HG03378 (cell line): ENCODE results near the gene SHROOM3.

Source experiments
- ATAC-seq: cut with Tn5 transposase; IDR thresholded peaks from one replicate; pipeline ENCODE4 v1.9.1; 2021; ENCODE audit warnings: mild to moderate bottlenecking, moderate library complexity; ENCODE audit not compliant: unreplicated experiment

Gene SHROOM3

DNA sequence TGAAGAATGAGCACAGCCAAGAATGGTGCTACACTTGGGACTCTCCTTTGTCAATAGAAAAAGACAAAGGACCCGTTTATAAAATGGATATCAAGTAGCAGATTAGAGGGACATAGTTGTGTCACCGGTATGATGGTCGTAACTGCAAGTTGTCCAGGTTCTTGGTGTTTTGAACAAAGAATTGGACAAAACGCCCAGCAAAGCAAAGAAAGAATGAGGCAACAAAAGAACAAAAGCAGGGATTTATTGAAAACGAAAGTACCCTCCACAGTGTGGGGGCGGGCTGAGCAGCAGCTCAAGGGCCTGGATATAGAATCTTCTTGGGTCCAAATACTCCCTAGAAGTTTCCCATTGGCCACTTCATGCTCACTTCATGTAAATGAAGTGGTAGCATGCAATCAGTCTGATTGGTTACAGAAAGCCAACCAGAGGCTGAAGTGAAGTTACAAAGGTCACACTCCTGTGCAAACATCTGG lies 54.7 kb downstream of the SHROOM3 start:
- ATAC-seq, result no peak

GRCh38 chr4:76492055-76492454 lies 57.0 kb downstream of the SHROOM3 start:
- ATAC-seq, result no peak

- no peak for ATAC-seq
Measured at GRCh38 chr4:76494243-76494642, 59.2 kb downstream of the SHROOM3 start.

DNA sequence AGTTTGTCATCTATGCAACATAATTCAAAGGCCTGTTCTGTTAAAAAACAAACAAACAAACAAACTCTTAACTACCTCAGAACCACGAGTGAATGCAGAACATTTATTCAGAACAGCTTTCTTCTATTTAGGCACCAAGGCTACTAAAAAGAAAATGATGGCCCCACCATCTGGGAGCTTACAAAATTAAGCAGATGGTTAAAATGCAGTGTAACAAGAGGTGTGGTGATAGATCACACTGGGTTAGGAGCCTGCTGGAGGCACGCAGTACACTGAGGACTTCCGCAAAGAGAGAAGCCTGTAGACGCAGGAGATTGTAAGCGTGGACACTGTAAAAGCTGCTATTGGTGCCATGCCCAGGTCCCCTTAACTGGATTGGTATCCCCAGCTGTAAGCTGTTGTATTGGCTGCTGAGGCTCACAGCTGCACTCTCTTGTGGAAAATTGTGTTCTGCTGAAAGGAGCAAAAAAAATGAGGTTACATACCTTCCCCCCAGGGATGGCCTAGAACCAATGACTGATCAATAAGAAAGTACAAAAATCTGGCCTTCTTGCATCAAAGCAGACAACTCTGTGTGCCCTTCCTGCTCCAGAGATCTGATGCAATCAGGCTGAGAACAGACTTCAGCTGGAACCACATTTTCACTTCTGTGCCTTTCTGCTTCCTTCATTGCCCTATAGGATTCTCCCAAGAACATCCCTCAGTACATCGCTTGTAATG lies 60.0 kb downstream of the SHROOM3 start:
- ATAC-seq, result no peak

DNA sequence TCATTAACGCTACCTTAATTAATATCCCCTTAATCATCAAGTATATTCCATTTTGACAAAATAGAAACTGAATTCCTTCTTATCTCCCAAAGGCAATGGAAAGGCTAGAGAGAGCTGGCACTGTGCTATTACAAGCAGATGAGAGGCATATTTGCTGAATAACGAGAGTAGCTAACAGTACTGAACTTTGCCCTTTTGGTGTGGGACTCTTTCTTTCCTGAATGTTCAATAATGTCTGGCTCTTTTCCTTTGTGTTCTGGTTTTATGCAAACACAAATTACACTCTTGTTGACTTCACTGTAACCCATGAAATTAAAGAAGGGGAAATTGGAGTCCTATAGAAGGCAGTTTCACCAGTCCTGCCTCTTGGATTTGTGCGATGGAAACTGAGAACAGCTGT lies 63.5 kb downstream of the SHROOM3 start:
- no peak for ATAC-seq

DNA sequence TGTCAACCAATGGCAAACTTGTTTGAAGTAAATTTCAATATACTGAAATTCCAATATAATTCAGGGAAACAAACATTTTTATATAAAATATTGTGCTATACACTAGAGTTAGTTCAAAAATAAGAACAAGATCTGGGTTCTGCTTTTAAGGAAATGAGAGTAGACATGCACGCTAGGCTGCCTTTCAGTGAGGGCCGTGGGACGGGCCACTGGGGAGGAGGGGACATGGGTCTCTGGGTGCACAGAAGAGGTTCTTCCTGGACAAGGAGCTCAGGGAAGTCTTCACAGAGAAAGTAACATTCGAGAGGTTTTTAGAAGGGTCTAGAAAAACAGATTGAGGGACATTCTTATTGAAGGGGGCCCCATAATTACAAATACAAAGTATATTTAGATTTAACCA lies 64.4 kb downstream of the SHROOM3 start:
- ATAC-seq, result peak; percentile 47

DNA sequence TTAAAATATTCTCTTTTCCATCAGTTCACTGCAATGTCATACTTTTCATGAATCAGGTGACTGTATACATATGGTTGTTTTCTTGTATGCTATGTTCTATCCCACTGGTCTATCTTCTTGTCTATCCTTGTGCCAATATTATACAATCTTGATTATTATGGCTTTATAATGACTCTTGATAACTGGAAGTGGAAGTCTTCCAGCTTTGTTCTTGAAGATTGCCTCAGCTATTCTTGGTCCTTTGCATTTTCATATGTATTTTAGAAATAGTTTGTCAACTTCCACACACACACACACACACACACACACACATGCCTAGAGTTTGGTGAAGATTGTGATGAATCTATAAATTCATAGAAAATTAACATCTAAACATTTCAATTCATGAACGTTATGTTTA lies 67.9 kb downstream of the SHROOM3 start:
- no peak for ATAC-seq

DNA sequence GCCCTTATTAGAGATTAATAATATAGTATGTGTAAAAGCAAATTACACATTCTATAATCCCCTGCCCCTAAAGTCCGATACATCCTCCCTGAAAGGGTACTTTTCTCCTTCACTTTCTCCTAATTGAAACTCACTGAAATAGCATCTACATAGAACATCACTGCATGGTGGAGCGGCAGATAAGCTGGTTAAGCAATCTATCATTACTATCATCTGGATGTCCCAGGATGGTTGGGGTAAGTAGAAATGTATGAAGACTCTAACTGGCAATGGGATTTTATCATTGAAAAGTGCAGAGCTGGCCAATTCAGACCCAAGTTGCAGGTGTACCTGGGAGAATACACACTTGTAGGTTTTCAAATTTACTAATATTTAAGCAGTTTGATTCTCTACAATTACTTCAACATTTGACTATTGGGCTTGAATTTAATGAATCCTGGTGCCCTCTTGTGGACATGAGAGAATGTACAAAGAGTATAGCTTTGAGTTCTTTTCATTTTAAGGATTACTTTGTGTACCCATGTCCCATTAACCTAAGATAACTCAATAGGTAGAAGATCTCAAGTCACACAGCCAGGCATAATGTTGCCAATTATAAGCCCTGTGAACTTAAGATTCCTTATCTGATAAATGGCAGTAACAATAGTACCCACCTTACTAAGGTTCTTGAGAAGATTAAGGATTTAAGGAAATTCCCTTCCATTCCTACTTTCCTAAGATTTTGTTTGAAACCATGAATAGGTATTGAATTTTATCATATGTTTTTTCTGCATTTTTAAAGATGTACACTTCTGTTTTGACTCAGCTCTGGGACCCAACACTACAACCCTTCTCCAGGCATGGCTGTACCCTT lies 69.8 kb downstream of the SHROOM3 start:
- ATAC-seq, result no peak

GRCh38 chr4:76511947-76512346 lies 76.9 kb downstream of the SHROOM3 start:
- no peak for ATAC-seq

DNA sequence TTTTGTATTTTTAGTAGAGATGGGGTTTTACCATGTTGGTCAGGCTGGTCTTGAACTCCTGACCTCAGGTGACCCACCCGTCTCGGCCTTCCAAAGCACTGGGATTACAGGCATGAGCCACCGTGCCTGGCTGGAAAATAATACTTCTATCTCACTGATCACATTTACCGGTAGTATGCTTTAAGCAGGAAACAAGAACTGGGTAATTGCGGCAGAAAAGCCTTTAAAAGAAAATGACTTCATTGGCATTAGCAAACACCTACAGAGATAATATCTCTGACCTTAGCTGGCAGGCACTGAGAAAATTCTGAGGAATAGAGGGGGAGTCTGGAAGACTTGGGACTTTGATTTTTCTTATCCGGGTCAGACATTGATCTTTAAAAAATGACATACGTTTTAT lies 78.5 kb downstream of the SHROOM3 start:
- no peak for ATAC-seq

- no peak for ATAC-seq
Measured at GRCh38 chr4:76514087-76514486, 79.1 kb downstream of the SHROOM3 start.

- peak; percentile 84 for ATAC-seq
Measured at GRCh38 chr4:76515975-76516843, 81.2 kb downstream of the SHROOM3 start.

- ATAC-seq, result no peak
Measured at GRCh38 chr4:76518241-76518640, 83.2 kb downstream of the SHROOM3 start.

GRCh38 chr4:76523593-76523992 lies 88.6 kb downstream of the SHROOM3 start:
- ATAC-seq, result no peak

- no peak for ATAC-seq
Measured at GRCh38 chr4:76525751-76526150, 90.7 kb downstream of the SHROOM3 start.

- no peak for ATAC-seq
Measured at GRCh38 chr4:76526585-76526990, 91.6 kb downstream of the SHROOM3 start.

DNA sequence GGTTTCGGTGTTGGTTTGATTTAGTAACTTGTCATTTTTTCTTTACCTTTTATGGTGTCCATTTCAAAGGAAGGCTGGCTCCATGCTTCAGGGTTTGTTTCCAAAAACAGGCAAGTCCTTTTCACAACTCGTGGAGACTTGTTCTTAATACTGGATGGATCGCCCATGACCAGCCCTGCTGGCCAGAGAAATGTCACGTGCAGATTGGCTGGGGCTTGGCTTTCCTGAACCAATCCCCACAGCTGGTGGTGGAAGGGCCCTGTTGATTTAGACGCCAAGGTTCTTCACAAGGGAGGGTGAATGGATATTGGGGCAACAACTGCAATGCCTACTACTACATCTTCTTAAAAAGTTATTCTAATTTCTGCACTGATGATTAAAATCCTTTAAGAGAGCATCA lies 92.6 kb downstream of the SHROOM3 start:
- ATAC-seq, result no peak

GRCh38 chr4:76531597-76531996 lies 96.6 kb downstream of the SHROOM3 start:
- no peak for ATAC-seq

DNA sequence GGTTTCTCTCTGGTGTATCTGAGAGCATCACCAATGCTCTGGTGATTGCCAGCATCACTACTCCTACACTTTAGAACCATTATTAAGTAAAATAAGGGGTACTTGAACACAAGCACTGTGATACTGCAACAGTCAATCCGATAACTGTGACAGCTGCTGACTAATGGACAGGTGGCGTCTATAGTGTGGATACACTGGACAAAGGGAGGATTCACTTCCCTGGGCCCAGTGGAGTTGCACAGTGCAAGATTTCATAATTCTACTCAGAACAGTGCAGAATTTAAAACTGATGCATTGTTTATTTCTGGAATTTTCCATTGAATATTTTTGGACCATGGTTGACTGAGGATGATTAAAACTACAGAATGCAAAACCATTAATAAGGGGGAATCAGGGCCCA lies 97.8 kb downstream of the SHROOM3 start:
- ATAC-seq, result no peak

GRCh38 chr4:76533314-76533713 lies 98.3 kb downstream of the SHROOM3 start:
- ATAC-seq, result no peak
